Gastrocnemius medialis (tissue), 4 donors: ENCODE measurements around the gene RRP36.

ENCODE experiments used
- POLR2A ChIP-seq, 2 donors: fragments of 450-650 bp; IDR thresholded peaks; one replicate each; pipeline ENCODE4 v1.6.1; 2017; ENCODE audit warnings: antibody characterized with exemption in 2 of 2, mild to moderate bottlenecking in 2 of 2, moderate library complexity in 2 of 2
- TF ChIP-seq, protein P1 (sequence below), 5 experiments: fragments of 450-650 bp in 3 of 5; fragments of 200-600 bp in 2 of 5; sonication (generic) in 2 of 5; IDR thresholded peaks in 4 of 5; conservative IDR thresholded peaks in 1 of 5; 1 replicate in 4 of 5; 2 replicates in 1 of 5; pipeline ENCODE4 v1.5.1; 2016 to 2019; ENCODE audit warnings: antibody characterized with exemption in 5 of 5, mild to moderate bottlenecking in 3 of 5, moderate library complexity in 3 of 5

DNA sequence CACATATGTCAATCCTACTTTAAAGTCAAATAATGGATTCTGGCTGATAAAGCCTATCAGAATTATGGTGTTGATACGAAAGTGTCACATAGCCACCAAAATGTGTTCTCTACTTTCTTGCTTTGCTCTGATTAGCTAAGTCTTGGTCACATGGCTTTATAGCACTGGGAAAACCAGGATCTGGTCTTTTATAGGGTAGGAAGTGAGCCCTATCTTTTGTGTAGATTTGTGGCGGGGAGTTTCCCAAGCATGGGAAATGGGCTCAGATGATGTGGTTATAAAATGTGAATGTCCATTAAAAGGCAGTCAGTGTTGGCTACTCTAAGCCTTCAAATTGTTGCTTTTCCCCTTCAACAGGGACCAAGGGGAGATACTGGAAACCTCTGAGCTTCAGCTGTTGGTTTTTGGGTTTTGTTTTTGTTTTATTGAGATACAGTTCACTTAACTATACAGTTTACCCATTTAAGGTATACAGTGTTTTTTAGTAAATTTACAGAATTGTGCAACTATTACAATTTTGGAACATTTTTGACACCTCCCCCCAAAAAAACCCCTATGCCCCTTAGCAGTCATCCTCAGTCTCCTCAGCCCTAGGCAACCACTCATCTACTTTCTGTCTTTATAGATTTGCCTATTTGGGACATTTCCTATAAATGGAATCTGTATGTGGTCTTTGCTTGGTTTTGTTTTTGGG, 12.2 kb downstream of the RRP36 start:
- TF ChIP-seq, protein P1, sequence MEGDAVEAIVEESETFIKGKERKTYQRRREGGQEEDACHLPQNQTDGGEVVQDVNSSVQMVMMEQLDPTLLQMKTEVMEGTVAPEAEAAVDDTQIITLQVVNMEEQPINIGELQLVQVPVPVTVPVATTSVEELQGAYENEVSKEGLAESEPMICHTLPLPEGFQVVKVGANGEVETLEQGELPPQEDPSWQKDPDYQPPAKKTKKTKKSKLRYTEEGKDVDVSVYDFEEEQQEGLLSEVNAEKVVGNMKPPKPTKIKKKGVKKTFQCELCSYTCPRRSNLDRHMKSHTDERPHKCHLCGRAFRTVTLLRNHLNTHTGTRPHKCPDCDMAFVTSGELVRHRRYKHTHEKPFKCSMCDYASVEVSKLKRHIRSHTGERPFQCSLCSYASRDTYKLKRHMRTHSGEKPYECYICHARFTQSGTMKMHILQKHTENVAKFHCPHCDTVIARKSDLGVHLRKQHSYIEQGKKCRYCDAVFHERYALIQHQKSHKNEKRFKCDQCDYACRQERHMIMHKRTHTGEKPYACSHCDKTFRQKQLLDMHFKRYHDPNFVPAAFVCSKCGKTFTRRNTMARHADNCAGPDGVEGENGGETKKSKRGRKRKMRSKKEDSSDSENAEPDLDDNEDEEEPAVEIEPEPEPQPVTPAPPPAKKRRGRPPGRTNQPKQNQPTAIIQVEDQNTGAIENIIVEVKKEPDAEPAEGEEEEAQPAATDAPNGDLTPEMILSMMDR (IDR thresholded peaks at IDR 0.05 in 4 of 5, conservative IDR thresholded peaks at IDR 0.05 in 1 of 5) = no peak
- no peak for TF ChIP-seq POLR2A (IDR thresholded peaks at IDR 0.05)
